SK-N-SH treated with all-trans-retinoic acid at 6 μM for 48 hours (cell line): ENCODE measurements around the gene GGTLC1.

Source experiments
- BACH2 ChIP-seq: fragments of 250-450 bp; sonication (Bioruptor Pico); IDR thresholded peaks from 2 replicates; pipeline ENCODE4 v1.9.0; 2021; ENCODE audit warnings: mild to moderate bottlenecking, borderline replicate concordance
- CREB5 ChIP-seq: fragments of 250-450 bp; sonication (Bioruptor Pico); IDR thresholded peaks from 2 replicates; pipeline ENCODE4 v1.5.1; 2020; ENCODE audit warnings: low read depth, mild to moderate bottlenecking, moderate library complexity
- CSDC2 ChIP-seq: fragments of 250-450 bp; sonication (Bioruptor Pico); IDR thresholded peaks from 2 replicates; pipeline ENCODE4 v1.5.0; 2020; ENCODE audit warnings: mild to moderate bottlenecking, moderate library complexity
- CSRNP3 ChIP-seq: fragments of 250-450 bp; sonication (Bioruptor Pico); IDR thresholded peaks from 2 replicates; pipeline ENCODE4 v1.5.1; 2021; ENCODE audit warnings: mild to moderate bottlenecking, moderate library complexity
- GLIS3 ChIP-seq: fragments of 250-450 bp; sonication (Bioruptor Pico); IDR thresholded peaks from 2 replicates; pipeline ENCODE4 v1.5.0; 2020; ENCODE audit warnings: mild to moderate bottlenecking, moderate library complexity
- ISL1 ChIP-seq: fragments of 250-450 bp; sonication (Bioruptor Pico); IDR thresholded peaks from 2 replicates; pipeline ENCODE4 v2.1.2; 2022; ENCODE audit warnings: mild to moderate bottlenecking, moderate library complexity
- OSR1 ChIP-seq: fragments of 250-450 bp; sonication (Bioruptor Pico); IDR thresholded peaks from 2 replicates; pipeline ENCODE4 v1.8.0; 2022; ENCODE audit warnings: moderate library complexity, mild to moderate bottlenecking, inconsistent platforms
- RARB ChIP-seq: fragments of 250-450 bp; sonication (Bioruptor Pico); IDR thresholded peaks from 2 replicates; pipeline ENCODE4 v1.8.0; 2021; ENCODE audit warnings: mild to moderate bottlenecking, moderate library complexity
- TCF4 ChIP-seq: fragments of 250-450 bp; sonication (Bioruptor Pico); IDR thresholded peaks from 2 replicates; pipeline ENCODE4 v1.8.0; 2021; ENCODE audit warnings: mild to moderate bottlenecking, moderate library complexity, borderline replicate concordance
- TF ChIP-seq, protein P1 (sequence below): fragments of 250-450 bp; sonication (Bioruptor Pico); IDR thresholded peaks from 2 replicates; pipeline ENCODE4 v1.5.0; 2020; ENCODE audit warnings: mild to moderate bottlenecking, moderate library complexity

- TF ChIP-seq CREB5 (CRISPR knock-in tag), result no peak
- no peak for TF ChIP-seq OSR1 (CRISPR knock-in tag)
- no peak for TF ChIP-seq TCF4 (CRISPR knock-in tag)
- TF ChIP-seq CSDC2 (CRISPR knock-in tag), result no peak
- TF ChIP-seq, protein P1, sequence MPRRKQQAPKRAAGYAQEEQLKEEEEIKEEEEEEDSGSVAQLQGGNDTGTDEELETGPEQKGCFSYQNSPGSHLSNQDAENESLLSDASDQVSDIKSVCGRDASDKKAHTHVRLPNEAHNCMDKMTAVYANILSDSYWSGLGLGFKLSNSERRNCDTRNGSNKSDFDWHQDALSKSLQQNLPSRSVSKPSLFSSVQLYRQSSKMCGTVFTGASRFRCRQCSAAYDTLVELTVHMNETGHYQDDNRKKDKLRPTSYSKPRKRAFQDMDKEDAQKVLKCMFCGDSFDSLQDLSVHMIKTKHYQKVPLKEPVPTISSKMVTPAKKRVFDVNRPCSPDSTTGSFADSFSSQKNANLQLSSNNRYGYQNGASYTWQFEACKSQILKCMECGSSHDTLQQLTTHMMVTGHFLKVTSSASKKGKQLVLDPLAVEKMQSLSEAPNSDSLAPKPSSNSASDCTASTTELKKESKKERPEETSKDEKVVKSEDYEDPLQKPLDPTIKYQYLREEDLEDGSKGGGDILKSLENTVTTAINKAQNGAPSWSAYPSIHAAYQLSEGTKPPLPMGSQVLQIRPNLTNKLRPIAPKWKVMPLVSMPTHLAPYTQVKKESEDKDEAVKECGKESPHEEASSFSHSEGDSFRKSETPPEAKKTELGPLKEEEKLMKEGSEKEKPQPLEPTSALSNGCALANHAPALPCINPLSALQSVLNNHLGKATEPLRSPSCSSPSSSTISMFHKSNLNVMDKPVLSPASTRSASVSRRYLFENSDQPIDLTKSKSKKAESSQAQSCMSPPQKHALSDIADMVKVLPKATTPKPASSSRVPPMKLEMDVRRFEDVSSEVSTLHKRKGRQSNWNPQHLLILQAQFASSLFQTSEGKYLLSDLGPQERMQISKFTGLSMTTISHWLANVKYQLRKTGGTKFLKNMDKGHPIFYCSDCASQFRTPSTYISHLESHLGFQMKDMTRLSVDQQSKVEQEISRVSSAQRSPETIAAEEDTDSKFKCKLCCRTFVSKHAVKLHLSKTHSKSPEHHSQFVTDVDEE (CRISPR knock-in tag), result no peak
- no peak for TF ChIP-seq BACH2 (CRISPR knock-in tag)
- TF ChIP-seq GLIS3, result no peak
- no peak for TF ChIP-seq CSRNP3 (CRISPR knock-in tag)
- no peak for TF ChIP-seq ISL1 (CRISPR knock-in tag)
- no peak for TF ChIP-seq RARB (CRISPR knock-in tag)
These were observed 18.6 kb upstream of the GGTLC1 start for GRCh38 chr20:24007073-24007595.
